ENCODE data around the gene NAPEPLD.
"Not testable (repeated sequence)": the region's sequence is repeated elsewhere in the genome, so short reads cannot be mapped to it uniquely, and the experiment has no call there.

The NAPEPLD gene

GRCh38 chr7:103154042-103154441 lies 5.1 kb upstream of the NAPEPLD start:
- no peak for DNase-seq (ENCODE audit: low read depth)
- H3K4me3 ChIP-seq (ENCODE audit: low read depth, low read length) = no peak overlapping the region
- TF ChIP-seq CTCF (IDR thresholded peaks at IDR 0.05; ENCODE audit: insufficient read depth, low read depth, low read length, missing control alignments) = no peak

- not testable (repeated sequence) for DNase-seq (ENCODE audit: low read depth); H3K4me3 ChIP-seq (ENCODE audit: low read depth, low read length)
These were observed 4.1 kb upstream of the NAPEPLD start for GRCh38 chr7:103152744-103153617.

- not testable (repeated sequence) for DNase-seq (ENCODE audit: low read depth); H3K4me3 ChIP-seq (ENCODE audit: low read depth, low read length)
These were observed 3.2 kb upstream of the NAPEPLD start for GRCh38 chr7:103151993-103152676.

- TF ChIP-seq CTCF (IDR thresholded peaks at IDR 0.05; ENCODE audit: insufficient read depth, low read depth, low read length, missing control alignments) = no peak
- peak overlapping the region; percentile 78 for H3K4me3 ChIP-seq (ENCODE audit: low read depth, low read length)
- DNase-seq (ENCODE audit: low read depth) = peak; percentile 16
These were observed 1.3 kb upstream of the NAPEPLD start for GRCh38 chr7:103150192-103150591.

GRCh38 chr7:103149808-103150180 lies 895 bp upstream of the NAPEPLD start:
- no peak for DNase-seq (ENCODE audit: low read depth)
- no peak for TF ChIP-seq CTCF (IDR thresholded peaks at IDR 0.05; ENCODE audit: insufficient read depth, low read depth, low read length, missing control alignments)
- H3K4me3 ChIP-seq (ENCODE audit: low read depth, low read length) = peak overlapping the region; percentile 78

- TF ChIP-seq CTCF (IDR thresholded peaks at IDR 0.05; ENCODE audit: insufficient read depth, low read depth, low read length, missing control alignments) = no peak
- peak overlapping the region; percentile 78 for H3K4me3 ChIP-seq (ENCODE audit: low read depth, low read length)
- DNase-seq (ENCODE audit: low read depth) = peak; percentile 8
These were observed 537 bp downstream of the NAPEPLD start for GRCh38 chr7:103148131-103148993.

GRCh38 chr7:103144754-103145153 lies 4.1 kb downstream of the NAPEPLD start:
- H3K4me3 ChIP-seq (ENCODE audit: low read depth, low read length); DNase-seq (ENCODE audit: low read depth): not testable (repeated sequence)

- no peak overlapping the region for H3K4me3 ChIP-seq (ENCODE audit: low read depth, low read length)
- TF ChIP-seq CTCF (IDR thresholded peaks at IDR 0.05; ENCODE audit: insufficient read depth, low read depth, low read length, missing control alignments) = no peak
These were observed 5.0 kb downstream of the NAPEPLD start for GRCh38 chr7:103143868-103144267.

More at GRCh38 chr7:103143868-103144267, 5.0 kb downstream of the NAPEPLD start:
- DNase-seq (ENCODE audit: low read depth) = no peak
